ENCODE measurements around the gene DCBLD2.

- no peak for TF ChIP-seq CTCF (IDR thresholded peaks at IDR 0.05)
- no peak for TF ChIP-seq POLR2A (IDR thresholded peaks at IDR 0.05)
- TF ChIP-seq POLR2AphosphoS5 (IDR thresholded peaks at IDR 0.05): no peak
These were observed 93.4 kb downstream of the DCBLD2 start for GRCh38 chr3:98808071-98808470.
